Measurements from ENCODE around the gene FTH1.

Gene FTH1

GRCh38 chr11:61974766-61975631, 7.6 kb upstream of the FTH1 start:
- TF ChIP-seq CTCF (IDR thresholded peaks at IDR 0.05; ENCODE audit: low read length) (no peak), EZH2 (IDR thresholded peaks at IDR 0.05; ENCODE audit: borderline replicate concordance, low read length) (no peak)
- H4K20me1 ChIP-seq (ENCODE audit: insufficient read depth, low read length), result no peaks in the 10 kb centered on the region
- no peak overlapping the region for H3K4me3 ChIP-seq (ENCODE audit: low read depth, low read length, poor library complexity, severe bottlenecking)
- H3K36me3 ChIP-seq (ENCODE audit: insufficient read depth, low read length), result no peaks in the 10 kb centered on the region
- H3K27me3 ChIP-seq (ENCODE audit: insufficient read depth, low read length), result no peaks in the 10 kb centered on the region
- no peak overlapping the region for H3K9ac ChIP-seq (ENCODE audit: low read length)
- H2AFZ ChIP-seq (ENCODE audit: low read length), result no peak overlapping the region
- H3K4me2 ChIP-seq (ENCODE audit: low read length), result no peak overlapping the region
- H3K27ac ChIP-seq (ENCODE audit: low read depth, low read length, poor library complexity, severe bottlenecking), result no peak overlapping the region
- H3K79me2 ChIP-seq (ENCODE audit: insufficient read depth, low read length), result no peaks in the 10 kb centered on the region
- H3K9me3 ChIP-seq (ENCODE audit: low read length), result no peaks in the 10 kb centered on the region
- H3K4me1 ChIP-seq (ENCODE audit: insufficient read depth, low read length, severe bottlenecking), result peaks cover 10% of the 10 kb centered on the region
- no peaks in the 10 kb centered on the region for H3F3A ChIP-seq (ENCODE audit: insufficient read depth, low read length)
- no peaks in the 10 kb centered on the region for H3K9me2 ChIP-seq (ENCODE audit: low read depth, low read length)

GRCh38 chr11:61973476-61974162, 6.2 kb upstream of the FTH1 start:
- H3K36me3 ChIP-seq (ENCODE audit: insufficient read depth, low read length), result no peaks in the 10 kb centered on the region
- H3K79me2 ChIP-seq (ENCODE audit: insufficient read depth, low read length), result no peaks in the 10 kb centered on the region
- H3K9ac ChIP-seq (ENCODE audit: low read length), result no peak overlapping the region
- H3K4me3 ChIP-seq (ENCODE audit: low read depth, low read length, poor library complexity, severe bottlenecking), result no peak overlapping the region
- no peaks in the 10 kb centered on the region; the same call in 1 of the 2 replicates for H3F3A ChIP-seq (ENCODE audit: insufficient read depth, low read length)
- no peak overlapping the region for H3K4me2 ChIP-seq (ENCODE audit: low read length)
- H3K9me2 ChIP-seq (ENCODE audit: low read depth, low read length), result no peaks in the 10 kb centered on the region
- no peak overlapping the region for H3K27ac ChIP-seq (ENCODE audit: low read depth, low read length, poor library complexity, severe bottlenecking)
- no peaks in the 10 kb centered on the region for H4K20me1 ChIP-seq (ENCODE audit: insufficient read depth, low read length)
- TF ChIP-seq CTCF (IDR thresholded peaks at IDR 0.05; ENCODE audit: low read length), result no peak
- TF ChIP-seq EZH2 (IDR thresholded peaks at IDR 0.05; ENCODE audit: borderline replicate concordance, low read length), result no peak
- no peaks in the 10 kb centered on the region for H3K27me3 ChIP-seq (ENCODE audit: insufficient read depth, low read length)
- H3K4me1 ChIP-seq (ENCODE audit: insufficient read depth, low read length, severe bottlenecking), result peaks cover 12% of the 10 kb centered on the region
- no peak overlapping the region for H2AFZ ChIP-seq (ENCODE audit: low read length)
- no peaks in the 10 kb centered on the region for H3K9me3 ChIP-seq (ENCODE audit: low read length)

- H2AFZ ChIP-seq (ENCODE audit: low read length), result no peak overlapping the region
- H3K79me2 ChIP-seq (ENCODE audit: insufficient read depth, low read length), result no peaks in the 10 kb centered on the region
- H3K27ac ChIP-seq (ENCODE audit: low read depth, low read length, poor library complexity, severe bottlenecking), result no peak overlapping the region
- no peak overlapping the region for H3K4me3 ChIP-seq (ENCODE audit: low read depth, low read length, poor library complexity, severe bottlenecking)
- no peaks in the 10 kb centered on the region; the same call in 1 of the 2 replicates for H3F3A ChIP-seq (ENCODE audit: insufficient read depth, low read length)
- no peaks in the 10 kb centered on the region for H3K36me3 ChIP-seq (ENCODE audit: insufficient read depth, low read length)
- no peaks in the 10 kb centered on the region for H4K20me1 ChIP-seq (ENCODE audit: insufficient read depth, low read length)
- peaks cover 20% of the 10 kb centered on the region for H3K4me1 ChIP-seq (ENCODE audit: insufficient read depth, low read length, severe bottlenecking)
- H3K4me2 ChIP-seq (ENCODE audit: low read length), result no peak overlapping the region
- no peak for TF ChIP-seq EZH2 (IDR thresholded peaks at IDR 0.05; ENCODE audit: borderline replicate concordance, low read length)
- TF ChIP-seq CTCF (IDR thresholded peaks at IDR 0.05; ENCODE audit: low read length), result no peak
- H3K9me2 ChIP-seq (ENCODE audit: low read depth, low read length), result no peaks in the 10 kb centered on the region
- H3K9me3 ChIP-seq (ENCODE audit: low read length), result no peaks in the 10 kb centered on the region
- no peaks in the 10 kb centered on the region for H3K27me3 ChIP-seq (ENCODE audit: insufficient read depth, low read length)
- no peak overlapping the region for H3K9ac ChIP-seq (ENCODE audit: low read length)
These were observed 5.4 kb upstream of the FTH1 start for GRCh38 chr11:61972672-61973475.
